HepG2 (cell line): ENCODE data around the gene TMEM267. TPM values are rescaled to one million over a fixed set of nuclear protein-coding genes. Genes with fewer than 3 reads are reported as not detected.

Experiments used
- GFI1 ChIP-seq: sonication (generic); formaldehyde crosslinking; IDR thresholded peaks from 2 replicates; pipeline ENCODE4 v1.5.0; 2020; ENCODE audit warnings: missing genetic modification reagents, mild to moderate bottlenecking, borderline replicate concordance
- KDM2A ChIP-seq: sonication (generic); formaldehyde crosslinking; IDR thresholded peaks from 2 replicates; pipeline ENCODE4 v1.4.0; 2020; ENCODE audit warnings: low read depth, missing genetic modification reagents, borderline replicate concordance
- MIER2 ChIP-seq: IDR thresholded peaks from 2 replicates; pipeline ENCODE4 v1.6.1; 2016; ENCODE audit warnings: missing biosample characterization, missing genetic modification reagents
- THAP11 ChIP-seq: IDR thresholded peaks from 2 replicates; pipeline ENCODE4 v1.6.1; 2016; ENCODE audit warnings: missing biosample characterization, missing genetic modification reagents
- ZFP36L1 ChIP-seq: sonication (generic); formaldehyde crosslinking; IDR thresholded peaks from 2 replicates; pipeline ENCODE4 v1.8.0; 2022; ENCODE audit warnings: mild to moderate bottlenecking, missing genetic modification reagents, moderate library complexity
- ZNF3 ChIP-seq: IDR thresholded peaks from 2 replicates; pipeline ENCODE4 v1.7.0; 2017; ENCODE audit warnings: inconsistent platforms
- ZNF350 ChIP-seq: sonication (generic); formaldehyde crosslinking; IDR thresholded peaks from 2 replicates; pipeline ENCODE4 v1.4.0; 2020; ENCODE audit warnings: mild to moderate bottlenecking, low read depth, missing genetic modification reagents, borderline replicate concordance
- ZNF501 ChIP-seq: sonication (generic); formaldehyde crosslinking; IDR thresholded peaks from 2 replicates; pipeline ENCODE4 v1.5.1; 2020; ENCODE audit warnings: mild to moderate bottlenecking, moderate library complexity, missing genetic modification reagents
- ZNF644 ChIP-seq: IDR thresholded peaks from 2 replicates; pipeline ENCODE4 v1.6.1; 2016; ENCODE audit warnings: low read depth
- ZNF770 ChIP-seq: sonication (generic); formaldehyde crosslinking; IDR thresholded peaks from 2 replicates; pipeline ENCODE4 v1.5.0; 2020; ENCODE audit warnings: mild to moderate bottlenecking, missing genetic modification reagents
- ZNF772 ChIP-seq: sonication (generic); formaldehyde crosslinking; IDR thresholded peaks from 2 replicates; pipeline ENCODE4 v1.5.0; 2020; ENCODE audit warnings: mild to moderate bottlenecking, missing genetic modification reagents
- ZNF878 ChIP-seq: sonication (generic); formaldehyde crosslinking; IDR thresholded peaks from 2 replicates; pipeline ENCODE4 v1.8.1; 2023; ENCODE audit warnings: mild to moderate bottlenecking, missing genetic modification reagents, moderate library complexity
- ZSCAN30 ChIP-seq: sonication (generic); formaldehyde crosslinking; IDR thresholded peaks from 2 replicates; pipeline ENCODE4 v1.5.0; 2020; ENCODE audit warnings: mild to moderate bottlenecking, missing genetic modification reagents
- polyA plus RNA-seq, 8 experiments: library from polyadenylated mRNA; depleted of rRNA in 3 of 8; stranded (reverse) in 7 of 8; unstranded in 1 of 8; fragments of >200 nt; fragmentation: Illumina TruSeq in 4 of 8; extraction: Trizol in 4 of 8; gene quantifications; 2 replicates each; pipeline versions ENCODE4 v1.2.1 to v1.2.3, GENCODE V29; 2011 to 2016; ENCODE audit warnings: low read depth in 4 of 8, missing spikeins in 1 of 8, mixed read lengths in 1 of 8; ENCODE audit not compliant: insufficient read depth in 1 of 8
- total RNA-seq, 5 experiments: library from RNA; depleted of rRNA; stranded (reverse); fragments of >200 nt; fragmentation: Illumina TruSeq; extraction: Trizol; gene quantifications; 2 replicates each; pipeline ENCODE4 v1.2.3, GENCODE V29; 2016; ENCODE audit warnings: low read depth in 1 of 5
- TF ChIP-seq, protein P1 (sequence below): IDR thresholded peaks from 2 replicates; pipeline ENCODE4 v1.6.1; 2012; ENCODE audit warnings: inconsistent platforms
- TF ChIP-seq, protein P2 (sequence below): IDR thresholded peaks from 2 replicates; pipeline ENCODE4 v1.4.0; 2020; ENCODE audit warnings: mild to moderate bottlenecking, missing genetic modification reagents
- TF ChIP-seq, protein P3 (sequence below): IDR thresholded peaks from 2 replicates; pipeline ENCODE4 v1.6.1; 2016; ENCODE audit warnings: low read depth, control low read depth
- TF ChIP-seq, protein P4 (sequence below): sonication (generic); formaldehyde crosslinking; IDR thresholded peaks from 2 replicates; pipeline ENCODE4 v1.4.0; 2020; ENCODE audit warnings: missing genetic modification reagents

The TMEM267 gene
- total and polyA plus RNA-seq, 2 of the 13 experiments (the other 11 are each of a cell fraction or from before 2014, with no cell fraction given), result 8.9 to 12.6 TPM

GRCh38 chr5:43514816-43515677 is 31.4 kb upstream of the TMEM267 start, which contains the start of gene C5orf34 (continued):
- TF ChIP-seq ZSCAN30 (CRISPR knock-in tag) (no peak), MIER2 (no peak), KDM2A (CRISPR knock-in tag) (peak; percentile 87), ZNF3 (CRISPR knock-in tag) (no peak), ZNF772 (0 out of 2 replicates have a peak, but pooled peaks have one; percentile 55), ZNF350 (CRISPR knock-in tag) (peak; percentile 78), GFI1 (CRISPR knock-in tag) (peak; percentile 28; the same call in 1 of the 2 replicates), ZNF878 (CRISPR knock-in tag) (peak; percentile 67; the same call in 1 of the 2 replicates), ZNF770 (0 out of 2 replicates have a peak, but pooled peaks have one; percentile 23), ZNF644 (CRISPR knock-in tag) (0 out of 2 replicates have a peak, but pooled peaks have one; percentile 29), THAP11 (CRISPR knock-in tag) (peak; percentile 85), ZNF501 (CRISPR knock-in tag) (peak; percentile 67; the same call in 1 of the 2 replicates), ZFP36L1 (CRISPR knock-in tag) (peak; percentile 50; the same call in 1 of the 2 replicates)
- TF ChIP-seq, protein P1, sequence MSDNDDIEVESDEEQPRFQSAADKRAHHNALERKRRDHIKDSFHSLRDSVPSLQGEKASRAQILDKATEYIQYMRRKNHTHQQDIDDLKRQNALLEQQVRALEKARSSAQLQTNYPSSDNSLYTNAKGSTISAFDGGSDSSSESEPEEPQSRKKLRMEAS, result peak; percentile 55
- TF ChIP-seq, protein P2, sequence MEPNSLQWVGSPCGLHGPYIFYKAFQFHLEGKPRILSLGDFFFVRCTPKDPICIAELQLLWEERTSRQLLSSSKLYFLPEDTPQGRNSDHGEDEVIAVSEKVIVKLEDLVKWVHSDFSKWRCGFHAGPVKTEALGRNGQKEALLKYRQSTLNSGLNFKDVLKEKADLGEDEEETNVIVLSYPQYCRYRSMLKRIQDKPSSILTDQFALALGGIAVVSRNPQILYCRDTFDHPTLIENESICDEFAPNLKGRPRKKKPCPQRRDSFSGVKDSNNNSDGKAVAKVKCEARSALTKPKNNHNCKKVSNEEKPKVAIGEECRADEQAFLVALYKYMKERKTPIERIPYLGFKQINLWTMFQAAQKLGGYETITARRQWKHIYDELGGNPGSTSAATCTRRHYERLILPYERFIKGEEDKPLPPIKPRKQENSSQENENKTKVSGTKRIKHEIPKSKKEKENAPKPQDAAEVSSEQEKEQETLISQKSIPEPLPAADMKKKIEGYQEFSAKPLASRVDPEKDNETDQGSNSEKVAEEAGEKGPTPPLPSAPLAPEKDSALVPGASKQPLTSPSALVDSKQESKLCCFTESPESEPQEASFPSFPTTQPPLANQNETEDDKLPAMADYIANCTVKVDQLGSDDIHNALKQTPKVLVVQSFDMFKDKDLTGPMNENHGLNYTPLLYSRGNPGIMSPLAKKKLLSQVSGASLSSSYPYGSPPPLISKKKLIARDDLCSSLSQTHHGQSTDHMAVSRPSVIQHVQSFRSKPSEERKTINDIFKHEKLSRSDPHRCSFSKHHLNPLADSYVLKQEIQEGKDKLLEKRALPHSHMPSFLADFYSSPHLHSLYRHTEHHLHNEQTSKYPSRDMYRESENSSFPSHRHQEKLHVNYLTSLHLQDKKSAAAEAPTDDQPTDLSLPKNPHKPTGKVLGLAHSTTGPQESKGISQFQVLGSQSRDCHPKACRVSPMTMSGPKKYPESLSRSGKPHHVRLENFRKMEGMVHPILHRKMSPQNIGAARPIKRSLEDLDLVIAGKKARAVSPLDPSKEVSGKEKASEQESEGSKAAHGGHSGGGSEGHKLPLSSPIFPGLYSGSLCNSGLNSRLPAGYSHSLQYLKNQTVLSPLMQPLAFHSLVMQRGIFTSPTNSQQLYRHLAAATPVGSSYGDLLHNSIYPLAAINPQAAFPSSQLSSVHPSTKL (CRISPR knock-in tag), result peak; percentile 31; the same call in 1 of the 2 replicates
- TF ChIP-seq, protein P3, sequence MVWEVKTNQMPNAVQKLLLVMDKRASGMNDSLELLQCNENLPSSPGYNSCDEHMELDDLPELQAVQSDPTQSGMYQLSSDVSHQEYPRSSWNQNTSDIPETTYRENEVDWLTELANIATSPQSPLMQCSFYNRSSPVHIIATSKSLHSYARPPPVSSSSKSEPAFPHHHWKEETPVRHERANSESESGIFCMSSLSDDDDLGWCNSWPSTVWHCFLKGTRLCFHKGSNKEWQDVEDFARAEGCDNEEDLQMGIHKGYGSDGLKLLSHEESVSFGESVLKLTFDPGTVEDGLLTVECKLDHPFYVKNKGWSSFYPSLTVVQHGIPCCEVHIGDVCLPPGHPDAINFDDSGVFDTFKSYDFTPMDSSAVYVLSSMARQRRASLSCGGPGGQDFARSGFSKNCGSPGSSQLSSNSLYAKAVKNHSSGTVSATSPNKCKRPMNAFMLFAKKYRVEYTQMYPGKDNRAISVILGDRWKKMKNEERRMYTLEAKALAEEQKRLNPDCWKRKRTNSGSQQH (CRISPR knock-in tag), result peak; percentile 97
- TF ChIP-seq, protein P4, sequence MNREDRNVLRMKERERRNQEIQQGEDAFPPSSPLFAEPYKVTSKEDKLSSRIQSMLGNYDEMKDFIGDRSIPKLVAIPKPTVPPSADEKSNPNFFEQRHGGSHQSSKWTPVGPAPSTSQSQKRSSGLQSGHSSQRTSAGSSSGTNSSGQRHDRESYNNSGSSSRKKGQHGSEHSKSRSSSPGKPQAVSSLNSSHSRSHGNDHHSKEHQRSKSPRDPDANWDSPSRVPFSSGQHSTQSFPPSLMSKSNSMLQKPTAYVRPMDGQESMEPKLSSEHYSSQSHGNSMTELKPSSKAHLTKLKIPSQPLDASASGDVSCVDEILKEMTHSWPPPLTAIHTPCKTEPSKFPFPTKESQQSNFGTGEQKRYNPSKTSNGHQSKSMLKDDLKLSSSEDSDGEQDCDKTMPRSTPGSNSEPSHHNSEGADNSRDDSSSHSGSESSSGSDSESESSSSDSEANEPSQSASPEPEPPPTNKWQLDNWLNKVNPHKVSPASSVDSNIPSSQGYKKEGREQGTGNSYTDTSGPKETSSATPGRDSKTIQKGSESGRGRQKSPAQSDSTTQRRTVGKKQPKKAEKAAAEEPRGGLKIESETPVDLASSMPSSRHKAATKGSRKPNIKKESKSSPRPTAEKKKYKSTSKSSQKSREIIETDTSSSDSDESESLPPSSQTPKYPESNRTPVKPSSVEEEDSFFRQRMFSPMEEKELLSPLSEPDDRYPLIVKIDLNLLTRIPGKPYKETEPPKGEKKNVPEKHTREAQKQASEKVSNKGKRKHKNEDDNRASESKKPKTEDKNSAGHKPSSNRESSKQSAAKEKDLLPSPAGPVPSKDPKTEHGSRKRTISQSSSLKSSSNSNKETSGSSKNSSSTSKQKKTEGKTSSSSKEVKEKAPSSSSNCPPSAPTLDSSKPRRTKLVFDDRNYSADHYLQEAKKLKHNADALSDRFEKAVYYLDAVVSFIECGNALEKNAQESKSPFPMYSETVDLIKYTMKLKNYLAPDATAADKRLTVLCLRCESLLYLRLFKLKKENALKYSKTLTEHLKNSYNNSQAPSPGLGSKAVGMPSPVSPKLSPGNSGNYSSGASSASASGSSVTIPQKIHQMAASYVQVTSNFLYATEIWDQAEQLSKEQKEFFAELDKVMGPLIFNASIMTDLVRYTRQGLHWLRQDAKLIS (CRISPR knock-in tag), result no peak
